ENCODE results near the gene OR10A2.
"Not testable (repeated sequence)": the region's sequence is repeated elsewhere in the genome, so short reads cannot be mapped to it uniquely, and the experiment has no call there.

Gene OR10A2, protein sequence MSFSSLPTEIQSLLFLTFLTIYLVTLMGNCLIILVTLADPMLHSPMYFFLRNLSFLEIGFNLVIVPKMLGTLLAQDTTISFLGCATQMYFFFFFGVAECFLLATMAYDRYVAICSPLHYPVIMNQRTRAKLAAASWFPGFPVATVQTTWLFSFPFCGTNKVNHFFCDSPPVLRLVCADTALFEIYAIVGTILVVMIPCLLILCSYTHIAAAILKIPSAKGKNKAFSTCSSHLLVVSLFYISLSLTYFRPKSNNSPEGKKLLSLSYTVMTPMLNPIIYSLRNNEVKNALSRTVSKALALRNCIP

GRCh38 chr11:6862961-6863360 lies at the start of gene OR10A2:
Gene OR10A2 (plus strand): TSS chr11:6863057. CDS start chr11:6869755, 6,698 bp downstream.
- DNase-seq (ENCODE audit: low read depth), result no peak

GRCh38 chr11:6813656-6814055 lies 49.2 kb upstream of the OR10A2 start:
- DNase-seq (ENCODE audit: low read depth), result no peak

DNA sequence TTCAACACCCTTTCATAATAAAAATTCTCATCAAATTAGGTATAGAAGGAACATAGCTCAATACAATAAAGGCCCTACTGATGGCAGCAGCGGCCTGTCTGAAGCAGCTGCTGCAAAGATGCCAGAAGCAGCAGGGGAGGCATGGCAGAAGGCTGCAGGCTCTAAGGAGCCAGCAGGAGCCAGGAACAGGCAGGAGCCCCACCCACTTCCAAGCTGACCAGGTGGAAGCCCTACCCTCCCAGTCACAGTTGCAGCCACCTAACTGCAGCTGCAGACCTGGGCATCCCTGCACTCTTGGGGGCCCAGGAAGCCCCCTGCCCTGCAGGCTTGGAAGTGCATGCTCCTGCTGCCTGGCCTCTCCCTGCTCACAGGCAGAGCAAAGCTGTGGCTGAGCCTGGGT lies 45.2 kb upstream of the OR10A2 start:
- peak; percentile 12 for DNase-seq (ENCODE audit: low read depth)

DNA sequence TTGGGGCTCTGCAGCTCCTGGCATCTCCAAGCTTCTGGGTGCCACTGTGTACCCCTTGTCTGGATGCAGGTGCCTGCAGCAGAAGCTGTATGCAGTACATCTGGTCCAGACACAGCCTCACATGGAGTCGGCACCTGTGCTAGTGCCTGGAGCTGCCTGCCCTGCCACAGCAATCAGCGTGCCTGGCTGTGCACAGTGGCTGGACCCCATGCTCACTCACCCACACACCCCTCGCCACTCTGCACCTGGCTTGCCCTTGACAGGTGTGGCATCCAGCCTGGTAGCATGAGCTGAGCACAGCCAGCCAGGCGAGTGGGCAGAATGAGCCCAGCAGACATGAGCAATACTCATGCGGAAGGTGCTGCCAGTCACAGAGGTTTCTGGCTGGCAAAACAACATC lies 43.9 kb upstream of the OR10A2 start:
- no peak for DNase-seq (ENCODE audit: low read depth)

GRCh38 chr11:6824136-6824823 lies 38.6 kb upstream of the OR10A2 start:
- DNase-seq (ENCODE audit: low read depth), result no peak

GRCh38 chr11:6825231-6825744 lies 37.6 kb upstream of the OR10A2 start:
- DNase-seq (ENCODE audit: low read depth), result no peak

DNA sequence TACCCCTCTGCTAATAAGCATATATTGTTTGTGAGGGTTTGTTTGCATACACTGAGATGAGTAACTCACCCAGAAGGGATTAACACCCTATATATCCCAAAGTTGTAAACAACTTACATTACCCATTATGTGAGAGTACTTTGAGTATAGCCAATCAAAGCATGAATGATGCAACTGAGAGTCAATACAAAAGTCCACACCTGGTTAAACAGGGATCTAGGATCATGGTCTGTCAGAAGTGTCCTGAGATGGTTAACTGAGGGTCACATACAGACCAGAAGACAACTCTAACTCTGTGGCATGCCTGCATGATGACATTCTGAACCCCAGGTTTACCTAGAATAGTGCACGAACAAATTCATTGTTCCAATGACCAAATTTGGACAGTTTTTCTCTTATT lies 34.8 kb upstream of the OR10A2 start:
- DNase-seq (ENCODE audit: low read depth), result no peak

GRCh38 chr11:6833356-6833755 lies 29.5 kb upstream of the OR10A2 start:
- DNase-seq (ENCODE audit: low read depth), result no peak

DNA sequence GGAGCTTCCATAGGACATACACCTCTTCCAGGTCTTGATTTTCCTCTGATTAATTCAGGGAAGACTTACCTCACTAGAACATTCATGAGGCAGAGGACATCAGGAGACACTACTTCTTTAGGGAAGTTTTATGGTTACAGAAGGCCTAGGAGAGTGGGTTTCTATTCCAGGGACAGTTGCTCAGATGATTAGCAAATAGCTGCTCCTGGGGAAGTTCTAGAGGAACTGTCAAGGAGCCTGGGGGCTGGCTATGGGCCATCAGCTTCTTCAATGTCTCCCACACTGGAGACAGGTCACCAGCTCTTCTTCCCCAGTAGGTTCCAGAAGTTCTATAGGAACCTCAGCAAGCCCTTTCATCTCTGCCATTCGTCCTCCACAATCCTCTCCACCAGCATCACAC lies 28.8 kb upstream of the OR10A2 start:
- DNase-seq (ENCODE audit: low read depth), result no peak

DNA sequence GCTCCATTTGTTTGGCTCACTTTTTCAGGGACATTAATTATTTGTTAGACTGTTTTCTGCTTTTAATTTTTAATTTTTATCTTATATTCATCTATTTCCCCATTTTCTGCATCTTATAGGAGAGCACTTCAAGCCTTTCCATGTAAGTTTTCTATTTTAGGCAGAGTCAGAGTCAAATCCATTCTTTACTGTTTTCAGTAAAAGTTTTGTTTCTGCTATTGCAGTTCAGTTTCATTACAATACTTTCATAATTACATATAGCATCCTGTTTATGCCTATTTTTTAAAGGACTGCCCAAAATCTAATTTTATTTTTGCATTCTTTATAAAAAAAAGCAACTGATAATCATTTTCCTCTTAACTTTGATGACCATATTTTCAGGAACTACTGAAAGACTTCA lies 21.2 kb upstream of the OR10A2 start:
- no peak for DNase-seq (ENCODE audit: low read depth)

GRCh38 chr11:6843670-6844069 lies 19.2 kb upstream of the OR10A2 start:
- DNase-seq (ENCODE audit: low read depth), result no peak

GRCh38 chr11:6844356-6844755 lies 18.5 kb upstream of the OR10A2 start:
- no peak for DNase-seq (ENCODE audit: low read depth)

DNA sequence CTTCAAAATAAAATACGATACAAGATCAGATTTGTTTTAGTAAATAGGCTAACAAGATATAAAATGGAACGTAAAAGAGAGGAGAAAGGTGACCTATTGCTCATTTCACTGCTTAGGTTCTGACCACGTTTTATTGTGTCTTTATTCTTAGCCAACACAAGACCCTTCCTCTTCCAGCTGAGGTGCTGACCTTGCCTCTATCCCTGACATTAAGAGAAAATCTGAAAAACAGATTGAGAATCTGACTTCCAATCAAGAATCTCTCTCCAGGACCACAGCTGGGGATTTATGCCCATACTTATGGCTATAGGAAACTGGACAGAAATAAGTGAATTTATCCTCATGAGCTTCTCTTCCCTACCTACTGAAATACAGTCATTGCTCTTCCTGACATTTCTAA lies 17.5 kb upstream of the OR10A2 start, which contains the start of gene OR10A5:
Gene OR10A5, plus strand, starts transcription at position 301 of the 400 bp plus-strand sequence. Its CDS starts 0 bp downstream, at position 301.
- DNase-seq (ENCODE audit: low read depth), result no peak

GRCh38 chr11:6850526-6850925 lies 12.3 kb upstream of the OR10A2 start:
- DNase-seq (ENCODE audit: low read depth), result peak; percentile 14

DNA sequence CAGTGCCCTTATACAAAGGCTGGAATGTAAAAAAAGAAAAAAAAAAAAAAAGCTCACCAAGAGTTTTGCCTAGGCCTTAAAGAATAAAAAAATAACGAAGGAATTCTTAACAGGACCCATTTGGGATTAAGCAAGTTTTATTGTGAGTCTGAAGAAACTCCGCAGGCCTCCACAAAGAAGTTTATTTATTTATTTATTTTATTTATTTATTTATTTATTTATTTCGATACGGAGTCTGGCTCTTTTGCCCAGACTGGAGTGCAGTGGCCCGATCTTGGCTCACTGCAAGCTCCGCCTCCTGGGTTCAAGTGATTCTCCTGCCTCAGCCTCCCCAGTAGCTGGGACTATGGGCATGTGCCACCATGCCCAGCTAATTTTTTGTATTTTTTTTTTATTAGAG lies 8.1 kb upstream of the OR10A2 start:
- DNase-seq (ENCODE audit: low read depth), result not testable (repeated sequence)

DNA sequence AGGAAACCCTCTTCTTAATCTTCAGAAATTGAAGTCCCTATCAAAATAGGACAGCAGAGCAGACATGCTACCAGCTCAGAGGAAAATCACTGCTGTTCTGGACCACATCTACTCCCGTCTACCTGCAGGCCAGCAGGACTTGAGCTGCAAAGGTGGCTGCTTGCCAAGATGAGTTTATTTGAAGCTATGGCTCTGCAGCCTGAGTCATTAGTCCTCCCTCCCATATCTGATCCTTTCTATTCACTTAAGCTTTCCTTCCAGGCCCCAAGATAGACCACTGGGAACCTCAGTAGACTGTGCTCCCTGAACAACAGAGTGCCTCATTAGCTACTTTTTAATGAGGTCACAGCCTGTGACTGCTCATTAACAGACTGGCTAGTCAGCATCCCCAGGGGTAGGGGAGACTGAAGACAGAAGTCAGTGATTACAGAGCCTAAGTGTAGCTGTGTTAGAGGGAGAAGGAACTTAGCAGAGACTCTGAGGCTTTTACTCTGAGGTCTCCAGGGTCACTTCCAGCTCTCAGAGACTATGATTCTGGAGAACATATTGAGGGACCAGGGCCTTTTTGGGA lies 6.8 kb upstream of the OR10A2 start:
- peak; percentile 89 for DNase-seq (ENCODE audit: low read depth)

DNA sequence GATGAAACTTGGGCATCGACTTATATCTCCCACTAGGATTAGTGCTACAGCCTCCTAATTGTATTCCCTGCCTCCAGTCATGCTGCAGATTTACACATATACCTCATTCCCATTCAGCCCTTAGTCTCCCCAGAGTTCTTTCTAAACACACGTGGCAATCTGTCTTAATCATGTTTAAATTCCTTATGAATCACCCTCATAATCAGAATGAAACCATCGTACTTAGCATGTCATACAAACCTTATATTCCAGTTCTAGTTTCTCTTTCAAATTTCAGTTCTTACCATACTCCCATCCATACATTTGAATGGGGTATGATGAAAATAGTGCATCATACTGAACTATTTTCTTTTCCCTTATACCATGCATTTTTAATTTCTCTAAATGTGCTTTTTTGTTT lies 6.0 kb upstream of the OR10A2 start:
- peak; percentile 82 for DNase-seq (ENCODE audit: low read depth)

- peak; percentile 45 for DNase-seq (ENCODE audit: low read depth)
These were observed 1.6 kb downstream of the OR10A2 start for GRCh38 chr11:6864438-6864837.

DNA sequence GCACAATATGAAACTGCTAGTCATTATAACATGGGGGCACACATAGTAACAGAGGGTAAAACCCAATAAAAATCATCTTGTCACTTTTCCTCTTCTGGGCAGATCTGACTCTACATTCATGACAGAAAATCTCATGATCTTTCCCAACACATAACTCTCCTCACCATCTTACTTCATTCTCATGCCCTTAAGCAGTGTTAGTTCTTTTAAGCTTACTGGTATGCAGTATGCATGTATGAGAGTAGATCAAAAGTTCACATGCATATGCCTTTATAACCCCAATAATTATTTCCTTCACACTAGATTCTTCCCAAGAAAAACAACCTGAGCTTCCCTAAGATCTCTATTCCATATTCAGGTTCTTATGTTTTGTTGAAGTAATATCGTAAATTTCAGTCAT lies 8.4 kb downstream of the OR10A2 start:
- DNase-seq (ENCODE audit: low read depth), result no peak

GRCh38 chr11:6875761-6876160 lies 12.9 kb downstream of the OR10A2 start:
- DNase-seq (ENCODE audit: low read depth), result no peak

DNA sequence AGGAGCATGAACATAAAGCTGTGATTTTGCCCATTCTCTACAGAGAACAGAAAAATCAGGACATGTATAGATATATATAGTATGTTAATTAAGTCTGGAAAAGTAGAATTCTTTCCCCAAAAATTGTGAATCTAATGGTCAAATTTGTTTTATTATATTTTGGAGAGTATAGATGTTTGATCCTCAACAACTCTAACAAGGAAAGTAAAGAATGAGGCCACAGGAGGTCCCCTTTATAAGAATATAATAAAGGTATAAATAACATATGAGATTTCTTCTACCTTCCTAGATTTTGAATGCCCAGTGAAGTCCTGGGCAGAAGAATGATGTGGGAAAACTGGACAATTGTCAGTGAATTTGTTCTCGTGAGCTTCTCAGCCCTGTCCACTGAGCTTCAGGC lies 13.5 kb downstream of the OR10A2 start, which contains the start of gene OR10A4:
Gene OR10A4, plus strand, starts transcription at position 301 of the 400 bp plus-strand sequence. Its CDS starts 23 bp downstream, at position 324.
- DNase-seq (ENCODE audit: low read depth), result no peak

GRCh38 chr11:6876914-6877313 lies 14.1 kb downstream of the OR10A2 start:
- DNase-seq (ENCODE audit: low read depth), result no peak

GRCh38 chr11:6882751-6883150 lies 19.9 kb downstream of the OR10A2 start:
- DNase-seq (ENCODE audit: low read depth), result no peak
